ENCODE results near the gene SF3B5. TPM values are rescaled to one million over a fixed set of nuclear protein-coding genes. Genes with fewer than 3 reads are reported as not detected.

Gene SF3B5
- total and polyA plus RNA-seq, 2 experiments from 2014 or later = 151 to 183 TPM

- Histone ChIP-seq H3F3A (replicated peaks; ENCODE audit: low read depth) (no peaks in the 10 kb centered on the region), H3K4me2 (no peak overlapping the region), H3K27ac (ENCODE audit: low read depth) (no peak overlapping the region), H3K4me1 (ENCODE audit: insufficient read depth) (no peaks in the 10 kb centered on the region), H4K20me1 (replicated peaks; ENCODE audit: insufficient read depth) (no peaks in the 10 kb centered on the region), H3K9me2 (ENCODE audit: insufficient read depth) (no peaks in the 10 kb centered on the region), H3K27me3 (ENCODE audit: insufficient read depth) (peaks cover 27% of the 10 kb centered on the region), H3K36me3 (ENCODE audit: insufficient read depth) (no peaks in the 10 kb centered on the region), H2AFZ (no peak overlapping the region), H3K4me3 (no peak overlapping the region), H3K79me2 (replicated peaks; ENCODE audit: insufficient read depth) (no peaks in the 10 kb centered on the region)
- no peaks in the 10 kb centered on the region for H3K9me3 Mint-ChIP-seq
- no peak overlapping the region for H3K4me3 Mint-ChIP-seq
- H3K36me3 Mint-ChIP-seq (ENCODE audit: low read depth) = no peaks in the 10 kb centered on the region
- peaks cover 14% of the 10 kb centered on the region for H3K27me3 Mint-ChIP-seq (ENCODE audit: insufficient read depth, low read depth, poor library complexity)
- no peaks in the 10 kb centered on the region; the same call in 2 of the 3 replicates for H3K4me1 Mint-ChIP-seq
- TF ChIP-seq EZH2 (IDR thresholded peaks at IDR 0.05; ENCODE audit: low read depth, unreplicated experiment) = no peak
- no peak for TF ChIP-seq EZH2phosphoT487 (IDR thresholded peaks at IDR 0.05; ENCODE audit: unreplicated experiment)
- TF ChIP-seq POLR2AphosphoS5 (IDR thresholded peaks at IDR 0.05; ENCODE audit: low read depth) = no peak
- no peak for TF ChIP-seq CREB1 (CRISPR knock-in tag; IDR thresholded peaks at IDR 0.05; ENCODE audit: low read depth)
- no peak for TF ChIP-seq CTCF (conservative IDR thresholded peaks at IDR 0.05; ENCODE audit: low read depth in 2 of 2)
- TF ChIP-seq ZNF462 (CRISPR knock-in tag; IDR thresholded peaks at IDR 0.05) = no peak
- TF ChIP-seq ETS1 (IDR thresholded peaks at IDR 0.05) = no peak
- TF ChIP-seq REST (IDR thresholded peaks at IDR 0.05; ENCODE audit: unreplicated experiment) = no peak
- TF ChIP-seq JUNB (IDR thresholded peaks at IDR 0.05; ENCODE audit: unreplicated experiment) = no peak
- no peak for TF ChIP-seq NANOG (IDR thresholded peaks at IDR 0.05; ENCODE audit: borderline replicate concordance)
- no peak for TF ChIP-seq ZNF331 (CRISPR knock-in tag; IDR thresholded peaks at IDR 0.05; ENCODE audit: low read depth)
- no peak for TF ChIP-seq STAT1 (IDR thresholded peaks at IDR 0.05; ENCODE audit: unreplicated experiment)
- TF ChIP-seq ZNF114 (CRISPR knock-in tag; IDR thresholded peaks at IDR 0.05) = no peak
- ATAC-seq (no peak), DNase-seq (ENCODE audit: low spot score) (no peak)
- H3K27ac Mint-ChIP-seq = no peak overlapping the region
Measured at GRCh38 chr6:144144996-144145395, 49.6 kb upstream of the SF3B5 start.

All from GM23338 (cell line).